GM18873 (cell line): Measurements from ENCODE around the gene SMS.

Experiments
- ATAC-seq: cut with Tn5 transposase; IDR thresholded peaks from one replicate; pipeline ENCODE4 v1.9.1; 2021; ENCODE audit warnings: mild to moderate bottlenecking, moderate library complexity, moderate number of reproducible peaks; ENCODE audit not compliant: unreplicated experiment, low FRiP score

Gene SMS

DNA sequence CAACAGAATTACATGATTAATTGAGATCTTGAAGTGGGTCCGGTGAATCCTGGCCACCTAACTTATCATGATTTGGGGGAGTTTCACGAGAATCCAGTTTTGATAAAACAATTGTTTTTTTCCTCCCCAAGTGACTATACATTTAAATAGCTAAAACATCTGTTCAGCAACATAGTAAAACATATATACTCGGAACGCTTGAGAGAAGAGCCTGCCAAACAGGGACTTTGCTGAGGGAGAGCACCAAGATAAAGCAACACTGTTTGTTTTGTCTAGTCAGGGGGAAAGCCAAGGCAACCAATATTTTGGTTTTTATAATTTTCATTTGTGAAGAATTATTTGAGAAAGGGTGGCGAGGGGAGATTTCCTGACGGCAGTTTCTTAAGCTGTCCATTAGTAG lies 92.0 kb downstream of the SMS start:
- ATAC-seq = no peak

DNA sequence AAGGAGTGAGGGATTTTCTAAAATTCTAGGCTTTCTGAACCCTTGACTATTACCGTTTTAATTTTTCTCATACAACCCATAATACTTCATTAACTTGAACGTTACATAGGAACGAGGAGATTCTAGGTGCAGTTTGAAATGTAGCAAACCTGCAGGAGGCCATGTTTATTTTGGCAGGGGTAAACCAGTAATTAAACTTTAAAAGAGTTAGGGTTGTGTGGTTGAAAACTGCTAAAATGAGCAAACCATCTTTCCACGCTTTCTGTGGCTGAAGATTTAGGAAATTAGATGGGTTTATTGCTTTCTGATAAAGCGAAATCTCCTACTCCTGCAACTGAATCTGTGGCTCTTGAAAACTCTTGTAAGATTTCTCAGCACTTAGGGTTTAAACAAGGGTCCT lies 93.3 kb downstream of the SMS start:
- ATAC-seq = no peak

DNA sequence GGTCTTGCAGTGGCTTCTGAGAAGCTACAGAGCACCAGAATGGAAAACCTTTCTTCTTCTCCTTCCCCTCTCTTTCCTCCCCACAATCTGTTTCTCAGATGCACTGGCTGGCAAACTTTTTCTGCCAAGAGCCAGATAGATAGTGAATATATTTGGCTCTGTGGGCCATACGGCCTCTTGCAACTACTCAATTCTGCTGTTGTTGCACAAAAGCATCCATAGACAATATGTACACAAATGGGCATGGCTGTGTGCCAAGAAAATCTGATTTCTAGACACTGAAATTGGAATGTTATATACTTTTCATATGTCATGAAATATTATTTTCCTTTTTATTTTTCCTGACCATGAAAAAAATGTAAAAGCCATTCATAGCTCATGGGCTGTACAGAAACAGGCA lies 94.7 kb downstream of the SMS start:
- no peak for ATAC-seq

DNA sequence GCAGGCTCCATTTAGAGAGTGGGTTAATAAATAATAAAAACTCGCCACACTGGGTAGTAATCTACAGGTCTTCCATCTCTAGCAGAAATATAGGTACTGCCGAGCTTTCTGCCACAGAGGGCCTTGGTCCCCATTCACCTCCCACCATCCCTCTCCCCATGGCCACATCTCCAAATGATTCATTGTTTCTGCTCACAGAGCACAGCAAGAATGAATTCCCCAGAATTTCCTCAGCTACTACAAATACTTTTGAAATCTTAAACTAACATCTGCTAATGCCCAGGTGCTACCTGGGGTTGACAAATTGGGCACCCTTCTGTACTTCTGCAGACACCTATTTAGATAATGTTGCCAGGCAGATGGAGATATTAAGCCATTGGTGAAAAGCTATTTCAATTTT lies 96.7 kb downstream of the SMS start:
- no peak for ATAC-seq

DNA sequence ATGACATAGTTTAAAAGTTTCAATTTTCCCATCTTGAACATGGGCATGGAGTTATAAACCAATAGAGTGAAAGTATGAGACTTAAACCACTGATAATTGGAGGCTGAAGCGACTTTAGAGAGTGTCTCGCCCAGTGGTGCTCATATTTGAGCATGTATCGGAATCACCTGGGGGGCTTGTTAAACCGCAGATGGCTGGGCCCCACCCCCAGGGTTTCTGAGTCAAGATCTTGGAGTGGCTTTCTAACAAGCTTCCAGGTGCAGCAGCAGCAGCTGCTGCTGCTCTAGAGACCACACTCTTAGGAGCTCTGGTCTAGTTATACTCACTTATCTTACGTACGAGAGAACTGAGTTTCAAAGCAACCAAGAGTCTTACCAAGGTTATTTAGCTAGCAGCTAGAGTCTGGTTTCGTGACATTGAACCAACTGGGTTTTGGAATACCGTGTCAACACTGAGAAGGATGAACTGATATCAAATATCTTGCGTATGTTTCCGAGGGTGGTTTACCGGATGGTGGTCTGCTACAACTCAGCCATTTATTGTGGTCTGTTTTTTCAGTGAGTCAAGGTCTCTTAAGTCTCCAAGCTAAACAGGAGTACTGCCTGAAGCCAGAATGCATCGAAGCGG lies 97.5 kb downstream of the SMS start:
- no peak for ATAC-seq

DNA sequence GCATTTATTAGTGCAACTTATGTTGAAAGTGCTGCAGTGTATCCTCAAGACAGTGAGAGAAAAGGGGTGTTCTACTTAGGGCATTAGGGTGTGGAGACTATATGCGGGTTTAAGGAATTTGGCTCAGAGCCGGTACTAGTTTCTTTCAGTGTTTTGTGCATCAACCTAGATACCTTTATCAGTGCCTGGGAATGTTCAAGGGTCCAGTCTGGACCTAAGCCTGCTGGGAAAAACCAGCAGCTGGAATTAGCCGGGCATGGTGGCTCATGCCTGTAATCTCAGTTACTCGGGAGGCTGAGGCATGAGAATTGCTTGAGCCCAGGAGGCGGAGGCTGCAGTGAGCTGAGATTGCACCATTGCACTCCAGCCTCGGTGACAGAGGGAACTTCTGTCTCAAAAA lies 99.0 kb downstream of the SMS start:
- no peak for ATAC-seq

DNA sequence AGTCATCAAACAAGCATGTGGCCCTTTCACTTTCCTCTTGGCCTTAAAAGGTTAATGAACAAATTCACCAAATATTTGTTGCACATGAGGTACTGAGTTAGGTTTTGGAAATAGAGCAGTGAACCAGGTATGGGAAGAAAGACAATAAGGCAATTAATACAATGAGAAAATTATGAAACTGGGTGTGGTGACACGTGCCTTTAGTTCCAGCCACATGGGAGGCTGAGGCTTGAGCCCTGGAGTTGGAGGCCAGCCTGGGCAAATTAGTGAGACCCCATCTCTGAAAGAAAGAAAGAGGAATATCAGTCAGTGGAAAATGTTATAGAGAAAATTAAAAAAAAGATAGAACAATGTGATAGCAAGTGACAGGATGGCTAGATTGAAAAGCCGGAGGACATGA lies 99.7 kb downstream of the SMS start:
- no peak for ATAC-seq

DNA sequence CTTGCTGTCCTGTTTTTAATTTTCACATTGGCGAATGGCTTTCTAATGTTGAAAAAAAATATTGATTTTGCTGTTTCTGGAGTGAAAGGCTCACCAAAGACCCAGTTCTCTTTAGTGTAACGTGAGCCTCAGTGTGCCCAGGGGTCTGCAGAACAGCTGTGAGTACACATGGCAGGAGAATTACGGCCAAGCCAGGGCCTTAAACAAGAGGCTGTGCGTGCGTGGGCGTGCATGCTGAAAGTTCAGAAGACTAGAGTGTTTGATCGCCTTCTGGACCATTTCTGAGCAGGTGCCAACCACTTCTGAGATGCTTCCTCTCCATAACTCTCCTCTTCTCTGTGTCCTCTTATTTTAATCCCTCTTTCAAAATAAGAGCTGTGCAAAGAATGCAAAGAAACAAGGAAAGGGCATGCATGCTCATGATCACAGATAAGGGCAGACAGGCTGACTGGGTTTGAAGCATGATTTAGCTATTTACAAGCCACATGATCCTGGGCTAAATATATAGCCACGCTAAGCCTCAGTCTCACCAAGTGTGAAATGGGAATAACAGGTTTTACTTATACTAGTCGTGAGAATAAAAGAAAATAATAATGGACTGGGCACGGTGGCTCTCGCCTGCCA lies 101.5 kb downstream of the SMS start:
- no peak for ATAC-seq

DNA sequence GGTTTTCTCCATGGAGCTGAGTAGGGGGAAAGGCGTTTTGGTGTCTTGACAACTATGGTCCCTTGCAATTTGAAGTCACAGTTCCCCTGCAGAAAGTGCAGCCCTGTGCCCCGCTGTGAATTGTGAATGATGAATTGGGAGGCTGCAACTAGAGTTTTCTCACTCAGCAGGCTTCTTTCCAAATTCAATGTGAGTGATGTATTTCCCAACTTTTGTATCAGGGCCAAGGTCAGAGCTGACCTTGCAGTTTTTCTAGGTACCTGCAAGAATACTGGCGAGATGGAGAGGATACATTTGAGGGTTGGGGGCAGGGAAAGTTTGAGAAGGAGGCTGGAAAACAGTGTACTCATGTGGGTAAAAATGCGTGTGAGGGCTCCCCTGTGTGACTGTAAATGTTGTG lies 103.4 kb downstream of the SMS start:
- no peak for ATAC-seq
